HepG2 (cell line): ENCODE measurements around the gene FNDC3B. TPM values are rescaled to one million over a fixed set of nuclear protein-coding genes. Genes with fewer than 3 reads are reported as not detected.

ENCODE experiments used
- ATAD3A ChIP-seq: sonication (generic); formaldehyde crosslinking; IDR thresholded peaks from 2 replicates; pipeline ENCODE4 v1.4.0; 2020; ENCODE audit warnings: missing genetic modification reagents
- FOXA1 ChIP-seq, 2 experiments: fragments of 450-650 bp in 1 of 2; sonication (generic) in 1 of 2; formaldehyde crosslinking in 1 of 2; IDR thresholded peaks; 2 replicates each; pipeline versions ENCODE4 v1.4.0 to v1.6.1; 2016 to 2020; ENCODE audit warnings: missing genetic modification reagents in 1 of 2
- GATAD2A ChIP-seq: IDR thresholded peaks from 2 replicates; pipeline ENCODE4 v1.6.1; 2016
- HDAC1 ChIP-seq: sonication (generic); formaldehyde crosslinking; IDR thresholded peaks from 2 replicates; pipeline ENCODE4 v1.5.1; 2020; ENCODE audit warnings: mild to moderate bottlenecking, missing genetic modification reagents
- HNF4A ChIP-seq: sonication (generic); formaldehyde crosslinking; IDR thresholded peaks from 2 replicates; pipeline ENCODE4 v1.4.0; 2020; ENCODE audit warnings: missing genetic modification reagents
- KDM1A ChIP-seq: IDR thresholded peaks from 2 replicates; pipeline ENCODE4 v1.6.1; 2016; ENCODE audit warnings: missing compliant biosample characterization
- MIXL1 ChIP-seq: IDR thresholded peaks from 2 replicates; pipeline ENCODE4 v1.6.1; 2016
- MYNN ChIP-seq: sonication (generic); formaldehyde crosslinking; IDR thresholded peaks from 2 replicates; pipeline ENCODE4 v1.4.0; 2020; ENCODE audit warnings: mild to moderate bottlenecking, low read depth, missing genetic modification reagents
- NR2F2 ChIP-seq: IDR thresholded peaks from 2 replicates; pipeline ENCODE4 v1.6.1; 2012; ENCODE audit warnings: low read depth, inconsistent platforms, borderline replicate concordance
- PREB ChIP-seq: sonication (generic); formaldehyde crosslinking; IDR thresholded peaks from 2 replicates; pipeline ENCODE4 v1.4.0; 2020; ENCODE audit warnings: missing genetic modification reagents
- PTBP1 ChIP-seq: fragments of 200-400 bp; formaldehyde crosslinking; IDR thresholded peaks from 2 replicates; pipeline ENCODE4 v1.6.1; 2018; ENCODE audit warnings: low read length, low read depth; ENCODE audit not compliant: poor library complexity, severe bottlenecking
- SIN3B ChIP-seq: fragments of 150-350 bp; IDR thresholded peaks from 2 replicates; pipeline ENCODE4 v1.6.1; 2014; ENCODE audit warnings: low read length
- SOX6 ChIP-seq, 2 experiments: fragments of 450-650 bp in 1 of 2; sonication (generic) in 1 of 2; formaldehyde crosslinking in 1 of 2; IDR thresholded peaks; 2 replicates each; pipeline versions ENCODE4 v1.4.0 to v1.6.1; 2017 to 2020; ENCODE audit warnings: antibody characterized with exemption in 1 of 2, mild to moderate bottlenecking in 1 of 2, missing genetic modification reagents in 1 of 2
- TEF ChIP-seq: sonication (generic); formaldehyde crosslinking; IDR thresholded peaks from 2 replicates; pipeline ENCODE4 v1.5.0; 2020; ENCODE audit warnings: missing genetic modification reagents
- YY1 ChIP-seq: IDR thresholded peaks from 2 replicates; pipeline ENCODE4 v1.6.1; 2011; ENCODE audit warnings: low read length, low read depth, moderate library complexity, mild to moderate bottlenecking; ENCODE audit not compliant: insufficient read depth, insufficient replicate concordance
- ZBTB42 ChIP-seq: sonication (generic); formaldehyde crosslinking; IDR thresholded peaks from 2 replicates; pipeline ENCODE4 v1.5.0; 2020; ENCODE audit warnings: mild to moderate bottlenecking, missing genetic modification reagents
- ZFP37 ChIP-seq: sonication (generic); formaldehyde crosslinking; IDR thresholded peaks from 2 replicates; pipeline ENCODE4 v1.4.0; 2020; ENCODE audit warnings: missing genetic modification reagents, borderline replicate concordance
- ZKSCAN1 ChIP-seq: fragments of 150-350 bp; IDR thresholded peaks from 2 replicates; pipeline ENCODE4 v1.6.1; 2014; ENCODE audit warnings: low read length
- ZMAT5 ChIP-seq: sonication (generic); formaldehyde crosslinking; IDR thresholded peaks from 2 replicates; pipeline ENCODE4 v1.5.0; 2020; ENCODE audit warnings: mild to moderate bottlenecking, low read depth, missing genetic modification reagents, borderline replicate concordance
- ZNF280D ChIP-seq: sonication (generic); formaldehyde crosslinking; IDR thresholded peaks from 2 replicates; pipeline ENCODE4 v1.5.1; 2020; ENCODE audit warnings: mild to moderate bottlenecking, missing genetic modification reagents
- ZNF326 ChIP-seq: sonication (generic); formaldehyde crosslinking; IDR thresholded peaks from 2 replicates; pipeline ENCODE4 v1.4.0; 2020; ENCODE audit warnings: missing genetic modification reagents, borderline replicate concordance
- ZNF496 ChIP-seq: sonication (generic); formaldehyde crosslinking; IDR thresholded peaks from 2 replicates; pipeline ENCODE4 v1.8.1; 2023; ENCODE audit warnings: mild to moderate bottlenecking, moderate library complexity, missing genetic modification reagents; ENCODE audit not compliant: insufficient replicate concordance
- ZNF577 ChIP-seq: sonication (generic); formaldehyde crosslinking; IDR thresholded peaks from 2 replicates; pipeline ENCODE4 v1.4.0; 2020; ENCODE audit warnings: mild to moderate bottlenecking, low read depth, missing genetic modification reagents, borderline replicate concordance
- ZNF614 ChIP-seq: IDR thresholded peaks from 2 replicates; pipeline ENCODE4 v1.6.1; 2018; ENCODE audit warnings: missing biosample characterization, missing genetic modification reagents, inconsistent platforms, borderline replicate concordance
- ZNF780A ChIP-seq: sonication (generic); formaldehyde crosslinking; IDR thresholded peaks from 2 replicates; pipeline ENCODE4 v1.8.0; 2022; ENCODE audit warnings: mild to moderate bottlenecking, missing genetic modification reagents, moderate library complexity
- polyA plus RNA-seq, 8 experiments: library from polyadenylated mRNA; depleted of rRNA in 3 of 8; stranded (reverse) in 7 of 8; unstranded in 1 of 8; fragments of >200 nt; fragmentation: Illumina TruSeq in 4 of 8; extraction: Trizol in 4 of 8; gene quantifications; 2 replicates each; pipeline versions ENCODE4 v1.2.1 to v1.2.3, GENCODE V29; 2011 to 2016; ENCODE audit warnings: low read depth in 4 of 8, missing spikeins in 1 of 8, mixed read lengths in 1 of 8; ENCODE audit not compliant: insufficient read depth in 1 of 8
- total RNA-seq, 5 experiments: library from RNA; depleted of rRNA; stranded (reverse); fragments of >200 nt; fragmentation: Illumina TruSeq; extraction: Trizol; gene quantifications; 2 replicates each; pipeline ENCODE4 v1.2.3, GENCODE V29; 2016; ENCODE audit warnings: low read depth in 1 of 5
- TF ChIP-seq, protein P1 (sequence below): sonication (generic); formaldehyde crosslinking; IDR thresholded peaks from 2 replicates; pipeline ENCODE4 v1.8.0; 2022; ENCODE audit warnings: missing genetic modification reagents, mild to moderate bottlenecking, inconsistent platforms, borderline replicate concordance

Gene FNDC3B
- total and polyA plus RNA-seq, 2 of the 13 experiments (the other 11 are each of a cell fraction or from before 2014, with no cell fraction given): 74.8 to 103 TPM

- TF ChIP-seq ZNF280D (CRISPR knock-in tag) (peak; percentile 68), HDAC1 (CRISPR knock-in tag) (peak; percentile 36; the same call in 1 of the 2 replicates), ZMAT5 (CRISPR knock-in tag) (no peak), PTBP1 (no peak), SIN3B (no peak), HNF4A (CRISPR knock-in tag) (peak; percentile 90), PREB (CRISPR knock-in tag) (no peak), ZNF577 (no peak), TEF (peak; percentile 80; the same call in 1 of the 2 replicates), ZFP37 (CRISPR knock-in tag) (no peak), SOX6 (IDR thresholded peaks at IDR 0.05) (no peak), SOX6 (CRISPR knock-in tag; IDR thresholded peaks at IDR 0.05) (peak; percentile 95), ZNF780A (no peak), ZBTB42 (CRISPR knock-in tag) (no peak), MIXL1 (CRISPR knock-in tag) (peak; percentile 99), MYNN (CRISPR knock-in tag) (no peak), ATAD3A (CRISPR knock-in tag) (no peak), GATAD2A (peak; percentile 98), YY1 (no peak), FOXA1 (IDR thresholded peaks at IDR 0.05) (no peak), FOXA1 (CRISPR knock-in tag; IDR thresholded peaks at IDR 0.05) (peak; percentile 63), ZNF326 (CRISPR knock-in tag) (no peak), NR2F2 (peak; percentile 75; the same call in 1 of the 2 replicates), KDM1A (no peak), ZKSCAN1 (no peak), ZNF614 (peak; percentile 56; the same call in 1 of the 2 replicates), ZNF496 (CRISPR knock-in tag) (no peak)
- TF ChIP-seq, protein P1, sequence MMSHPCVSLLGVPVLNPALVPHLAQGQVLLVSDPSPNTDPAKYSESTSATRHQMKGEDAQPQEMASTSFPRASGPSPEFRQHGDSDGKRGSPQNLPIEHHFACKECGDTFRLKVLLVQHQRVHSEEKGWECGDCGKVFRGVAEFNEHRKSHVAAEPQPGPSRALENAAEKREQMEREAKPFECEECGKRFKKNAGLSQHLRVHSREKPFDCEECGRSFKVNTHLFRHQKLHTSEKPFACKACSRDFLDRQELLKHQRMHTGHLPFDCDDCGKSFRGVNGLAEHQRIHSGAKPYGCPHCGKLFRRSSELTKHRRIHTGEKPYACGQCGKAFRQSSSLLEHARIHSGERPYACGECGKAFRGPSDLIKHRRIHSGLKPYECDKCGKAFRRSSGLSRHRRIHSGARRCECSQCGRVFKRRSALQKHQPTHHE (CRISPR knock-in tag): no peak
Observed at GRCh38 chr3:172061724-172062184, 22.4 kb downstream of the FNDC3B start (continued).
